GM12878 (cell line): Measurements from ENCODE around the gene CEP128. TPM values are rescaled to one million over a fixed set of nuclear protein-coding genes. Genes with fewer than 3 reads are reported as not detected.

Experiments used
- ATAC-seq: fragments of 200-7000 bp; cut with Tn5 transposase; 3 replicates; pipeline ENCODE4 v1.9.1; 2020; ENCODE audit warnings: mild to moderate bottlenecking, moderate library complexity
- BruUV-seq: library from RNA; stranded (reverse); fragments of 400-500 nt; replicated peaks from 2 replicates; lab custom pipeline; 2021; lab: Mats Ljungman, UMichigan
- CTCF ChIA-PET: fragments of 300-600 bp; sonication (Branson Sonifier 250); formaldehyde crosslinking; extraction: SDS; loops from one replicate; lab custom pipeline; 2021; ENCODE audit warnings: inconsistent platforms; lab: Yijun Ruan, JAX
- POLR2A ChIA-PET: fragments of 350-600 bp; formaldehyde crosslinking; extraction: SDS; loops from one replicate; lab custom pipeline; 2021; ENCODE audit warnings: inconsistent platforms; lab: Charles Lee
- RAD21 ChIA-PET: fragments of 300-600 bp; sonication (Branson Sonifier 250); formaldehyde crosslinking; loops from one replicate; lab custom pipeline; 2023; ENCODE audit warnings: antibody characterized with exemption; ENCODE audit not compliant: unreplicated experiment; lab: Charles Lee
- SMC1A ChIA-PET: fragments of 300-600 bp; sonication (Branson Sonifier 250); formaldehyde crosslinking; loops from one replicate; lab custom pipeline; 2023; ENCODE audit not compliant: unreplicated experiment, uncharacterized antibody; lab: Charles Lee
- DNase-seq: peaks from one replicate; pipeline ENCODE4 v3.0.0-alpha.2; 2011; ENCODE audit warnings: low read depth, low spot score
- FAIRE-seq: peaks from 3 replicates; lab custom pipeline; 2011; peaks lifted over from hg19 to GRCh38; lab: Jason Lieb, UNC
- H2AFZ ChIP-seq: 2 replicates; pipeline ENCODE4 v1.6.0; 2011; ENCODE audit warnings: low read depth, low read length, control low read depth; ENCODE audit not compliant: control insufficient read depth
- H3K27ac ChIP-seq: 2 replicates; pipeline ENCODE4 v1.5.1; 2011; ENCODE audit warnings: control low read depth; ENCODE audit not compliant: control insufficient read depth, insufficient read depth
- H3K27me3 ChIP-seq, 2 experiments: replicated peaks in 1 of 2; 2 replicates each; pipeline versions ENCODE4 v1.6.0 to v1.6.1; 2011; ENCODE audit warnings: low read length in 1 of 2; ENCODE audit not compliant: control insufficient read depth in 2 of 2, insufficient read depth in 2 of 2
- H3K36me3 ChIP-seq, 2 experiments: 2 replicates each; pipeline ENCODE4 v1.5.1; 2011; ENCODE audit warnings: low read length in 1 of 2; ENCODE audit not compliant: control insufficient read depth in 2 of 2, insufficient read depth in 2 of 2
- H3K4me1 ChIP-seq: 2 replicates; pipeline ENCODE4 v1.6.1; 2011; ENCODE audit warnings: mild to moderate bottlenecking, low read length, moderate library complexity, mixed read lengths; ENCODE audit not compliant: control insufficient read depth, insufficient read depth
- H3K4me2 ChIP-seq: 2 replicates; pipeline ENCODE4 v1.6.0; 2011; ENCODE audit warnings: control low read depth; ENCODE audit not compliant: control insufficient read depth, insufficient read depth
- H3K4me3 ChIP-seq: fragments of 200-600 bp; sonication (generic); 2 replicates; pipeline ENCODE4 v1.5.1; 2016
- H3K79me2 ChIP-seq: 2 replicates; pipeline ENCODE4 v1.6.0; 2011; ENCODE audit warnings: low read length; ENCODE audit not compliant: control insufficient read depth, insufficient read depth
- H3K9ac ChIP-seq: 2 replicates; pipeline ENCODE4 v1.8.0; 2011; ENCODE audit warnings: low read length, control low read depth, mixed read lengths; ENCODE audit not compliant: control insufficient read depth, insufficient read depth
- H3K9me3 ChIP-seq: replicated peaks from 3 replicates; pipeline ENCODE4 v1.5.1; 2011; ENCODE audit warnings: mild to moderate bottlenecking, low read length; ENCODE audit not compliant: control insufficient read depth, insufficient read depth
- H4K20me1 ChIP-seq: 2 replicates; pipeline ENCODE4 v1.6.0; 2011; ENCODE audit not compliant: control insufficient read depth, insufficient read depth
- BACH1 ChIP-seq: fragments of 450-650 bp; IDR thresholded peaks from 2 replicates; pipeline ENCODE4 v1.6.1; 2017; ENCODE audit warnings: mild to moderate bottlenecking, borderline replicate concordance
- BCL11A ChIP-seq: IDR thresholded peaks from 2 replicates; pipeline ENCODE4 v1.6.1; 2011; ENCODE audit warnings: low read depth, low read length
- BCLAF1 ChIP-seq: fragments of 450-650 bp; IDR thresholded peaks from 2 replicates; pipeline ENCODE4 v1.6.1; 2017; ENCODE audit warnings: antibody characterized with exemption, mild to moderate bottlenecking, moderate library complexity
- CEBPB ChIP-seq, 2 experiments: fragments of 150-350 bp in 1 of 2; IDR thresholded peaks; 2 replicates each; pipeline ENCODE4 v1.6.1; 2012 to 2014; ENCODE audit warnings: low read depth in 2 of 2, low read length in 2 of 2, borderline replicate concordance in 1 of 2, inconsistent platforms in 1 of 2
- JUND ChIP-seq: IDR thresholded peaks from 2 replicates; pipeline ENCODE4 v1.6.1; 2012; ENCODE audit warnings: low read depth, mild to moderate bottlenecking, low read length, improper control_type of control experiment, moderate library complexity
- KDM1A ChIP-seq: fragments of 200-600 bp; sonication (generic); IDR thresholded peaks from 2 replicates; pipeline ENCODE4 v1.6.1; 2016; ENCODE audit warnings: borderline replicate concordance
- KLF5 ChIP-seq: fragments of 450-650 bp; IDR thresholded peaks from 2 replicates; pipeline ENCODE4 v1.6.1; 2014; ENCODE audit warnings: mild to moderate bottlenecking; ENCODE audit not compliant: partially characterized antibody
- MEF2B ChIP-seq: fragments of 450-650 bp; IDR thresholded peaks from 2 replicates; pipeline ENCODE4 v1.6.1; 2018; ENCODE audit warnings: mild to moderate bottlenecking, moderate library complexity; ENCODE audit not compliant: partially characterized antibody, poor library complexity, severe bottlenecking
- NFYB ChIP-seq: IDR thresholded peaks from 2 replicates; pipeline ENCODE4 v1.6.1; 2011; ENCODE audit warnings: low read depth, mild to moderate bottlenecking, low read length, improper control_type of control experiment, moderate library complexity; ENCODE audit not compliant: insufficient read depth
- SMAD1 ChIP-seq: fragments of 450-650 bp; IDR thresholded peaks from 2 replicates; pipeline ENCODE4 v1.6.1; 2018; ENCODE audit warnings: mild to moderate bottlenecking, low read depth; ENCODE audit not compliant: partially characterized antibody
- TAF1 ChIP-seq: IDR thresholded peaks from 2 replicates; pipeline ENCODE4 v1.6.1; 2011; ENCODE audit warnings: mild to moderate bottlenecking, low read depth, low read length, borderline replicate concordance
- YY1 ChIP-seq: IDR thresholded peaks from 2 replicates; pipeline ENCODE4 v1.6.1; 2011; ENCODE audit warnings: low read depth, mild to moderate bottlenecking, low read length
- WGBS: methylation state at CpG from one replicate; pipeline ENCODE4 v1.1.6; 2016; ENCODE audit warnings: low lambda C conversion rate; ENCODE audit not compliant: insufficient replicate concordance, insufficient coverage; ENCODE audit errors: missing lambda C conversion rate; 5-methylcytosine and 5-hydroxymethylcytosine counted together
- in situ Hi-C: fragments of 300-500 bp; cut with MboI; formaldehyde crosslinking; loops from 9 replicates; pipeline ENCODE4 v1.14.3; 2018; ENCODE audit warnings: mixed read lengths
- intact Hi-C: fragments of 100-400 bp; cut with micrococcal nuclease; formaldehyde crosslinking; loops from one replicate; pipeline ENCODE4 v1.14.2; 2022; ENCODE audit not compliant: unreplicated experiment
- polyA plus RNA-seq, 11 experiments: library from polyadenylated mRNA; depleted of rRNA in 4 of 11; unstranded in 6 of 11; stranded (reverse) in 5 of 11; fragments of >200 nt; fragmentation: Nextera tagmentation in 4 of 11; fragmentation: Illumina TruSeq in 1 of 11; extraction: Ambion mirVana in 4 of 11; extraction: Trizol in 1 of 11; gene quantifications; 1 replicate in 1 of 11; 2 replicates in 10 of 11; pipeline versions ENCODE4 v1.2.1 to v1.2.3, GENCODE V29; 2011 to 2016; ENCODE audit warnings: inconsistent platforms in 2 of 11, missing spikeins in 2 of 11, low read depth in 1 of 11
- total RNA-seq, 4 experiments: library from RNA; depleted of rRNA in 3 of 4; stranded (reverse); fragments of >200 nt in 3 of 4; fragmentation: Illumina TruSeq in 1 of 4; extraction: Trizol in 1 of 4; gene quantifications; 2 replicates each; pipeline versions ENCODE4 v1.2.1 to v1.2.3, GENCODE V29; 2013 to 2021
- TF ChIP-seq, protein P1 (sequence below): fragments of 450-650 bp; IDR thresholded peaks from 2 replicates; pipeline ENCODE4 v1.6.1; 2017; ENCODE audit warnings: mild to moderate bottlenecking, low read depth, inconsistent platforms; ENCODE audit not compliant: poor library complexity, severe bottlenecking

CEP128 gene
- total and polyA plus RNA-seq, 10 of the 15 experiments (the other 5 are each of a cell fraction or from before 2014, with no cell fraction given) = 1.1 to 6.7 (median 3.4) TPM

DNA sequence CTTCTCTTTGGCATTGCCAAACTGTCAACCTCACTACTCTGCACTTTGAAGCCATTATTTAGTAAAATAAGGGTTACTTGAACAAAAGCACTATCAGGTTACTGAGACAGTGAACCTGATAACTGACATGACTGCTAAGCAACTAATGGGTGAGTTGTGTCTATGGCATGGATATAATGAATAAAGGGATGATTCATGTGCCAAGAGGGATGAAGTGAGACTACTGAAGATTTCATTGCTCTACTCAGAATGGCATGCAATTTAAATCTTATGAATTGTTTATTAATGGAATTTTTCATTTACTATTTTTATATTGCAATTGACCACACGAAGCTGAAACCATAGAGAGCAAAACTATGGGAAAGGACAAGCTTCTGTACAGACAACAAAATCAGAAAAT lies 74.4 kb downstream of the CEP128 start:
- no peak overlapping the region for H3K27ac ChIP-seq
- RAD21 ChIA-PET = no interaction called here
- no peaks in the 10 kb centered on the region for H3K4me1 ChIP-seq
- H2AFZ ChIP-seq = no peak overlapping the region
- H3K27me3 ChIP-seq = no peaks in the 10 kb centered on the region
- BruUV-seq = no TSS peak
- ATAC-seq = no peak
- POLR2A ChIA-PET = no interaction called here
- peaks cover 3% of the 10 kb centered on the region; the same call in 2 of the 3 replicates for H3K9me3 ChIP-seq
- DNase-seq = no peak
- 0% methylated on average over 1 of the region's 1 CpG for WGBS
- peaks cover 0 to 2% of the 10 kb centered on the region in 2 experiments; a peak in 1 of 4 replicates for H3K36me3 ChIP-seq
- H3K9ac ChIP-seq = no peak overlapping the region
- H3K4me2 ChIP-seq = no peak overlapping the region
- no peaks in the 10 kb centered on the region for H4K20me1 ChIP-seq
- TF ChIP-seq SMAD1 (no peak), KDM1A (no peak), BACH1 (no peak), KLF5 (no peak), NFYB (no peak), YY1 (no peak), CEBPB (IDR thresholded peaks at IDR 0.05; ENCODE audit: borderline replicate concordance in 1 of 2, low read depth in 2 of 2, low read length in 2 of 2) (no peak), TAF1 (no peak), JUND (no peak), MEF2B (no peak), BCL11A (no peak), BCLAF1 (no peak)
- TF ChIP-seq, protein P1, sequence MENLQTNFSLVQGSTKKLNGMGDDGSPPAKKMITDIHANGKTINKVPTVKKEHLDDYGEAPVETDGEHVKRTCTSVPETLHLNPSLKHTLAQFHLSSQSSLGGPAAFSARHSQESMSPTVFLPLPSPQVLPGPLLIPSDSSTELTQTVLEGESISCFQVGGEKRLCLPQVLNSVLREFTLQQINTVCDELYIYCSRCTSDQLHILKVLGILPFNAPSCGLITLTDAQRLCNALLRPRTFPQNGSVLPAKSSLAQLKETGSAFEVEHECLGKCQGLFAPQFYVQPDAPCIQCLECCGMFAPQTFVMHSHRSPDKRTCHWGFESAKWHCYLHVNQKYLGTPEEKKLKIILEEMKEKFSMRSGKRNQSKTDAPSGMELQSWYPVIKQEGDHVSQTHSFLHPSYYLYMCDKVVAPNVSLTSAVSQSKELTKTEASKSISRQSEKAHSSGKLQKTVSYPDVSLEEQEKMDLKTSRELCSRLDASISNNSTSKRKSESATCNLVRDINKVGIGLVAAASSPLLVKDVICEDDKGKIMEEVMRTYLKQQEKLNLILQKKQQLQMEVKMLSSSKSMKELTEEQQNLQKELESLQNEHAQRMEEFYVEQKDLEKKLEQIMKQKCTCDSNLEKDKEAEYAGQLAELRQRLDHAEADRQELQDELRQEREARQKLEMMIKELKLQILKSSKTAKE = no peak
- no peaks in the 10 kb centered on the region for H3K79me2 ChIP-seq
- SMC1A ChIA-PET = no interaction called here
- CTCF ChIA-PET = no interaction called here
- in situ Hi-C loops (no loop called here), intact Hi-C loops (no loop called here)
- FAIRE-seq = no peak
- no peak overlapping the region for H3K4me3 ChIP-seq
